Fibroblast of skin of back (primary cell): ENCODE measurements around the gene LIX1.
"Not testable (repeated sequence)": the region's sequence is repeated elsewhere in the genome, so short reads cannot be mapped to it uniquely, and the experiment has no call there.

ENCODE experiments used
- DNase-seq: peaks from one replicate; pipeline ENCODE4 v3.0.0-alpha.2; 2013

Gene LIX1

DNA sequence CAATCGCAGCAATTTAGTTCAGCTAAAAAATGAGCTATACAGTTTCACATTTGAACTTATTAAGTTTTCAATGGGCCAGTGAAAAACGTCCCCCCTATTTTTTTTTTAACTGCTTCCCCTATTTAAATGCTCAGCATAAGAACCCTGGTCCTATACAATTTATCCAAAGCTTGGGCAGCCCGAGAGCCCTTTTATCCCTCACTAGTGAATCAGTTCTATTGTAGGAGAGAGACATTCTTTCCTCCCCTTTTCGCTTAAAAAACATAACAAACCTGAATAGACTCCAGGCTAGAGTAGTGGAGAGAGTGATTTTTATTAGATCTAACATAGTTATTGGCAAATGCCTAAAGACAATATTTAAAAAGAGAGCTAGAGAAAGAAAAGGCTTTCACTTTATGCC lies 1.4 kb downstream of the LIX1 start:
- DNase-seq: no peak

DNA sequence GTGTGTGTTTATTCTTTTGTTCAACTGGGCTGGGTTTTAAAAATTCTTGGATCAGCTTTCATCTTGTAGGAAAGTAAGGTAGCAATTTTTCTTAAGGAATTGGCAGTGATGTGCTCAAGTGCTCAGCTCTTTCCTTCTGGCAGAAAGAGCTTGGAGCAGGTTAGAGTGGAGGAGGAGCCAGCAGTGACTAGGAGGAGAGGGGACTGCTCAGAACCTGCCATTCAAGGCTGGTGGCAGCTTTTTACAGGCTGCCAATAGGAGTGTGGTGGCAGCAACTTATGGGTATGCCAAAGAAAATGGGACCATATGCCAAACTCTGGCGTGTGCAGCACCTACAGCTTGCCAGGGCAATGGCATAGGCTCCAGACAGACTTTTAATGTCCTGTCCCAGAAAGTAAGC lies 2.2 kb downstream of the LIX1 start:
- not testable (repeated sequence) for DNase-seq

DNA sequence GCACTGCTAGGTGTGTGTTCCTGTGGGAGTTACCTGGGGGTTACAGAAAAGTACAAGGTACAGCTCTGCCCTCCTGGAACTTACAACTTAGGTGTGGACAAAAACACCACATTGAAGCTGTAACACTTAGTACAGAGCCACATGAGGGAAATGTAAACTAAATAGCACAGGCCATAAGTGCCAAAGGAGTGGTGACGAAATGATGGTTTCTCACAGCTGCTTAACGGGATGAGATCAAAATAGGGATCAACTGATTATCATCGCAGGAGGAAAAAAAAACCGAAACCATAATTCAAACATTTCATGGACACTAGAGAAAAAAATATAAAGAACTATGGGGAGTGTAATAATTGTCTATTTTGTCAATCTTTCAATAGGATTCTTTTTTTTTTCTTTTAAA lies 5.9 kb downstream of the LIX1 start:
- no peak for DNase-seq

DNA sequence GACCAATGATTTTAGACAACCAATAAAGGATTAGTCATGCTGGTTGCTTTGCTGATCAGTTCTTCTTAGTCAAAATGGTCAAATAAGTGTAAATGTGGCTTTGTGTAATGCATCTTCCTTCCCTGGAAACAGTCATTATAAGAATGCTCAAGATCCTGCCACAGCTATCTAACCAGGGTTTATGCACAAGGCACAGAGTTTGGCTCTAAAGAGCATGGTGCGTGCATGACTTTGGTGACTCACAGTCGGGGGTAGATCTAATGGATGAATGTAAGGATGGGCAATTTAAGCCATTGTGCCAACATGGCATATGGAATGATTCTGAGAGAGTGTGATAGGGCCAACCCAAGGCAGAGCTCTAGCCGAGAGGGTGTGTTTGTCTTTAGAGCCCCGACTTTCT lies 6.5 kb downstream of the LIX1 start:
- DNase-seq: no peak

DNA sequence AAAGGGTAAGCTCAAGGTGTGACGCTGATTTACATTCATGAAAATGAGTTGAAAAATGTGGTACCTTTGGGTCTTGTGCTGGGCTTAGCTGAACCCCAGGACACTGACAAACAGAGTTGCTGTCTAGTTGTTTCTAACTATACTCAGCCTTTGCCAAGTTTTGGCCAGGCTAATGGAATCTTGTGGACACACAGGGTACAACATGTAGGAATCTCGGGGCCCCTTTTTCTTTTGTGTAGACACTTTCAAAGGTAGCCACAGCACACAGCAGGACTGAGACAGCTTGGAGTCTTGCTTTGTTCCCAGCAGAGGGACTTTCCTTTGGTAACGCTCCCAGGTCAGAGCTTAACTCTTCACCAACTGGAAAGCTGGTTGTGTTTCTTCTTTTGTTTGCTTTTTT lies 7.8 kb downstream of the LIX1 start:
- no peak for DNase-seq

DNA sequence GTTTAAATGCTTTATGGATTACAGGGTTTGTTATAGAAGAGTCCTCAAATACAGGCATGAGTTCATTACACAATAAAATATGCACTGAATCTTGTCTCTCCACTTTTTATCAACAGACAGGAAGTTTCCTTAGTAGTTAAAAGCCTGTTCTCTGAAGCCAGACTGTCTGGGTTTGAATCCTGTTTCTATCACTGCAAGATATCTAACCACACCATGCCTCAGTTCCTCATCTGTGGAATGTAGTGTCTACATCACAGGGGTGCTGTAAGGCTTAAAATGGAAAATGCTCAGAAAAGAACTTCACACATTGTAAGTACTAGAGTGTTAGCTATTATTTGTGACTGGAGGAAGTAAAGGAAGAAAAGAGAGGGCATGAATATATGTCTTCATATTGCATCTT lies 9.3 kb downstream of the LIX1 start:
- no peak for DNase-seq

DNA sequence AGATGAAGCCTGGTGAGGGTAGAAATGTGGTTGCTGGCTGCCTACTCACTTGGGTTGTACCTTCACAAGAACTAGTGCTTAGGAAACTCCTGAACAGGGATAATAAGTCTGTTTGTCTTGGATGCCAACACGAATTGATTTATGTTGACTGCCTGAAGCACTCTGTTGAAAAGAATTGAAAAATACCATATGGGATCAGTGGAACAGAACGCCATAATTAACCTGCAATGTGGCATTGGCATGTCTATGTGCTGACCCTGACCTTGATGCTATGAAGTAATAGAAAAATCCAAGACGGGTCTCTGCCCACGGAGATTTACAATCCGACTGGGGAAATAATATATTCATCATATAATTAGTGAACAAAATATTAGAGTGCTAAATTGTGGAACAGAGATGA lies 10.5 kb downstream of the LIX1 start:
- DNase-seq: no peak

DNA sequence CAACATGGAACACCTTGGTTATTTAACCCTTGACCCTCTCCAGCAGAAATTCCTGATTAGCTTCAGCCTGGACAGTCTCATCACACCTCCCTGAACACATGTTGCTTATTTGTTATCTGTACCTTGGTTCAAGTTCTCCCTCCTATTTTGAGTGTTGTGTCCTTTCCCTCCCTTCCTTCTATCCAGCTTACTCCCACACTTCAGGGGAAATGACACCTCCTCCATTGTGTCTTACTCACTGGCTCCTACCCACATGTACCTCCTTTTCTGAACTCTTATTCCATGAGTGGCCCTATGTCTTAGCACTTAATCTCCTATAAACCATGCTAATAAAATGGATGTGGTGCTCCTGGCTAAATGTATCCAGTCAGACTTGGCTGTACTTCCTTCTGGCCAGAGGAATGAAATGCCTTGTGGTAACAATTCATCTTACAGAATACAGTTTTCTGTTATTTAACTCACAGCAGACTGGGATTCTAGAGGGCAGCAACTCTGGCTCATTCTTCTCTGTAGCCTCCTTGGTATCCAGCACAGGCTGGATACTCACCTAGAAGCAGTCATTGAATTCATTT lies 11.2 kb downstream of the LIX1 start:
- DNase-seq: no peak

DNA sequence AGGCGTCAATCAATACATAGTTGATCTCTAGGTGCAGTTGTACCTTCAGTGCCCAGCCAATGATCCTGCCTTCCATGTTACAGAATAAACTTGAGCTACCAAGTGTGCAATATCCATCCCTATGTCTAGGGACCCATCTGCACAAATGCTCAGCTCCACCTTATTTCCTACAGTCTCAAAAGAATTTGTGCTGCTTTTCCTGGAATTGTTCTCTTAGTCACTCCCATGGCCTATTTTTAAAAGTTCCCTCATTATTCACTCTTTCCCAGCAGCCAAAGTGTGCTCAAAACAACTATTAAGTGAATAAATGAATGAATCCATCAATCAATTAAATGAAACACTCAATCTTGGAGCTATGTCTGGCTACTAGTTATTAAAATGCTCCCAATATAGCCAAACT lies 14.7 kb downstream of the LIX1 start:
- DNase-seq: no peak

DNA sequence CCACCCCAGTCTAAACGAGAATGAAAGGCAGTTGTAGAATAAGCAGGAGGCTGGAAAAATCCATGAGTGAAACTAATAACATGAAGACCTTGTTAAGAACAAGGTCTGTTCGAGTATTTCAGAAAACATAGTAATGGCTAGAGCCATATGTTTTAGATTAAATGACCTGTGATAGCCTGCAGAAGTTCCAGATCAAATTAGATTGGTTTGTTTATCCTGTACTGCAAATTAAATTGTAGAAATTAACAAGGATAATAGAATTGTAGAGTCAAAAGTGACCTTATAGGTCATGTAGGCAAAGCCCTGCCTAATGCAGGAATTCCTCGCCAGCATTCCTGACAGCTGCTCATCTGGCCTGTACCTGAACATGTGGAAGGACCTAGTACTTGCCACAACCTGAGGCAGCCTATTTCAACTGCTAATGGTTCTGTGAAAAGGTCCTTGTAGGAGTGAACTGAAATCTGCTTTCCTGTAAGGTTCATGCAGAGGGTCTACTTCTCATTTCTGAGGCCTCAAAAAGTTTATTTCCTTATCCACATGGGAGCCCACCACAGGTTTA lies 17.2 kb downstream of the LIX1 start:
- no peak for DNase-seq

DNA sequence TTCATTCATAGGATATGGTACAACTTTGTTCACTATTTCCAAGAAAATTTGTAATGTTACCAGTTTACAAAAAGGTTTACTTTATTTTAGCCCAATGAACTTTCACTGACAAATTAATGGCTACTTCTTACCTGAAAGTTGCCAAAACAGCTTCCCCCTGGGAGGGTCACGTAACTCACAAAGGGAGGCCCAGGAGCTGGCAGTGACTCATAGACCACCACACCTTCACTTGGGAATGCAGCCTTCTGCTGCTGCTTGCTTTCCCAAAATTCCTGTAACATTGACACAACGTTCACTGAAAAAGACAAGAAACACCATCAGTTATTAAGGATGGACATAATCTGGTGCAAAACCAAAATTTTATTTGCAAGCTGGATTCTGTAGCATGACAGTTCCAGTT lies 18.1 kb downstream of the LIX1 start:
- DNase-seq: no peak

DNA sequence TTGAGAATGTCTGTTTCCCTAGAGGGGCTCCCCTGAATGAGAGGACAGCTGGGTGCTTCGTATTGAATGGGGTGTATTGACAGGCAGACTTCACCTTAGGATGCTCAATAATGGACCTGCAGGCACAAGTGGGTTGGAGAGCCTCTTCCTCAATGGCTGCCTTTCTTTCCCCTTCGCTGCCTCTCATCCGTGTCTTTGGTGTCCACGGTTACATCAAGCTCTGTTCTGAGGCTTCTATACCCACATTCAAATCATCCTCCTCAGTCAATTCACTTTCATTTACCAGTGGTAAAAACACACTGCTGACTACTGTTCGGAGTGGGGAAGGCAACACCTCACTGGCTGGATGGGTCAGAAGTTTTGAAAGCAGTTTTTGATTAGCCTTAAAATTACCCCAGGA lies 20.6 kb downstream of the LIX1 start:
- DNase-seq: no peak

DNA sequence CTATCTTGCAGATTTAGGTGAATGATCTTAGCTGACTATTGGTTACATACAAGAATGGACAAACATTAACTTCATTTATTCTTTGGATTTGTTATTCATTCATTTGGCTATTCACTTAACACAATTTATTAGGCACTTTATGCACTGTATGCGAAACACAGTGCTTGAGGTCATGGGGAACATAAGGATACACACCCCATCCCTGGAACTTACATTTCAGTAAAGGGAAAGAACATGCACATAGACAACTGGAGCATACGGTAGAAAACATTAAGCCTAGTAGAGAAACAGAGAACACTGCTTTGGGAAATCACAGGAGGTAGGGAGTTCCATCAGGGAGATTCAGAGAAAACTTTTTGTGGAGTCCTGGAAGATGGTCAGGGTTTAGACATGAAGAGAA lies 22.2 kb downstream of the LIX1 start:
- DNase-seq: no peak

DNA sequence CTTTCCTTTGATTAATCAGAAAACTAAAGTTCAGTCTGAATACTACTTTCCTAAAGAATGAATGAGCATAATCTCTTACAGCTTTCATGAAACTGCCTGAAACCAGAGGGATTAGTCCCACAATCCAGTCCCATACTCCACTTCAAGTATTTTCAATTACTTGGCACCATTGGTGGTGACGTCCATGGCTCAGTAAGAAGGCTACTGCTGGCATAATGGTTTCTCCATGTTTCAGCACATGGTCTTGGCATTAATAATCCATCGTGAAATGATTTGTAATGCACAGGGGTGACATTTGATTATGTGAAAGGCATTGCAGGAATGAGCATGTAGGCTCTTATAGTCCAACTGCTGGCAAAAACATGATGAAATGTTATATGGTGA lies 23.4 kb downstream of the LIX1 start:
- DNase-seq: no peak

DNA sequence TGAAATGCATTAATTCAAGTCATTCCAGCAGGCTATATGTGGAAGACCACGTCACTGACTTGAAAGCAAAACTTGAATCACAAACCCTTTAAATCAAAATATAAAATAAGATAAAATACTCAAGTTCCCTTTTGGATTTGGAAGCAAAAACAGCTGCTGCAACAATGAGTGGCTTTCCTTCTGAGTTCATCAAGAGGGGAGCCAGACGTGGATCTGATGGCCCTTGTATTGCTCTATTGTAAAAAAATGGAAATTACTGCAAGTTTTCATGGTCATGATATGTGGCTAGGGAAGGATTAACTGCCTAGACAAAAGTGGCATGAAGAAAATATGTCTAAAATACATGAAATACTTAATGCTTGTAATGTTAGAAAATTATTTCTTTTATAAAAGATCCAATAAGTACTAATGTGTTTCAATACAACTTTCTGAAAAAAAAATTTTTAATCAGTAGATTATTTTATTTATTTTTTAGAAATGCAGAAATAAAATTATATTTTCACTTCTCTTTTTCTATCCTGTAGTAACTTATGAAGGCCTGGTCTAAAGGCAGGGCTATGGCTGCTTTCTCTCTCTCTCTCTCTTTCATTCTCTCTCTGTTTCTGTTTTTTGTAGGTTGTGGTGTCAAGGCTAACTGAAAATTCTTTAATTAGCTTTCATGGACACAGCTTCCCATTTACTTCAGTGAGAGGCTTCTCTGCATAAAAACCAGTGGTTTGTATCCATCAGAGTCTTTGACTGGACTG lies 24.0 kb downstream of the LIX1 start:
- no peak for DNase-seq

DNA sequence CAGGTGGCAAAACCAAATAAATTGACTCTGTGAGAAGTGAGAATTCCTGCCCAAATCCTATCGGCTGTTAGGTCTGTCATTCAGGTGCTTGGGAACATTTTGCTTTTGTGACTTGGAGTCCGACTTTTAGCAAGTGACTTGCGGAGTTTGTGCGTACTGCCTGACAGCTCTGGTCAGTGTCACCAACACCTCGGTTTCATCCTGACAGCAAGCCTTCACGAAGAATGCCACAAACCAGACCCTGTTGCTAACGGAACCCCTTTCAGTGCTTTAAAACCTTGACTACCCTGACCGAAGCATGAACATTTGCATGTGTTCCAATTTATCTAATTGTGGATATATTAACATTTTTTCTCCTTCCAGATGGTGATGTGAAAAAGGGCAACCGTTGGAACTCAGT lies 26.5 kb downstream of the LIX1 start:
- DNase-seq: no peak

DNA sequence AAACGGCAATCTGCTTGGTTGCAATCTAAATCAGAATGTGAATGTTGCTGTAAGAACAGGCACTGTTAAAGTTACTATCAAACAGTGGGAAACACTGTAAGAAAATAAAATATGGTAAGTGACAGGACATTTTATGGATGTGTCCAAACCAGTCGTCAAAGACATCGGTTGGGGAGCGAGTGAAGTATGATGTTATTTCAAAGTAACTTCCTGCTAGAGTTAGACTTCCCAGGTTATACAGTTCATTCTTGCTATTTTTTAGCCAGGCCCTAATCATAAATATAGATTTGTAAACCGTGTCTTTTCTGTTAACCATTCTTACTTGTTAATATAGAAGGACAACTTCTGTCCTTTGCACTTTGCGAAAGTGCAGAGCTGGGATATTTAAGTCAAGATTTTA lies 30.2 kb downstream of the LIX1 start:
- DNase-seq: no peak

DNA sequence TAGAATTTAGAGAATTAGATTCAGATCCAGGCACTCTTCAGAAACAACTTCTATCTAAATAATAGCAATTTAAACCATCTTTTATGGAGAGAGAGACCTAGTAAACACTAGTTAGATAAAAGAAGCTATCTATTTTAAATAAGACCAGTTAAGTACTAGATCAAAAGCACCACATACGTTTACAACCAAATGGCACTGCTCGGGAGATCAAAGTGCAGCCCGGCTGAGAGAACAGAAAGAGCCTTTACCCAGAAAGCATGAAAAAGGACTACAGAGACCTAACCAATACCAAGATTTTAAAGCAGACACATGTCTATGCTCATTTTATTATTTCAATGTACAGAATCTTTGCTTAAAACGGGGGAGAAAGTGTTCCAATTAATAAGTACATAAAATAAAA lies 30.8 kb downstream of the LIX1 start:
- DNase-seq: no peak

DNA sequence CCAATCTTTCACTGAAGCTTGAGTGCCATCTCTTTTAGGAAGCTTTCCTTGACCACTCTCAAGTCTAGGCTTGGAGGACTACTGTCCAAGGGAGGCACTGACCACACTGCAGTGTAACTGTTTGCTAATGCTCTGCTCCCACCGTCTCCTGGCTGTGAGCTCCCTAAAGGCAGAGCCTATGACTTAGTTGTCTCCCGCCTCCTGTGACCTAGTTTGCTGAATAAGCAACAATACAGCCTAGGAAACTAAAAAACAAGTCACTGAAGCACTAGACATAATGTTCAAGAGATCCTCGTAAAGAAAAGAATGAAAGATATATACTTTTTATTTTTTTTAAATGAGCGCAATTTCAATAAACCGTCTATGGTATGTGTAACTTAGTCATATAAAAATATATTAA lies 31.4 kb downstream of the LIX1 start:
- DNase-seq: no peak

DNA sequence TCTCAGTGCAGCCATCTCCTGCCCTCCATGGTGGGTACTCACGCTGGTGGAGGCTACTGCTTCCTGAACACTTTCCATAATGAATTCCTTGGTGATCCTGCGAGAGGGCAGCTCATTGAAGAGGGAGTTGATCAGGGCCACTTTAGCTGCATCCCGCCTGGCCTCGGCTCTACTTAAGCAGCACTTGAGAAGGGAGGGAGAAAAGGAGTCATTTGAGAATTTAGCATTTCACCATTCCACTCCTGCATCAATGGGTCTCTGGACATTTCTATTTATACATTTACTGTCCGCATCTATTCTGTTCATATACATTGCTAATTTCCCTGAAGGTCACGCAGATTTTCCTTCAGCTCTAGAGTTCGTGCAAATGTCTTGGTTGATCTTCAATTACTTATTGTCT lies 35.1 kb downstream of the LIX1 start:
- DNase-seq: no peak

DNA sequence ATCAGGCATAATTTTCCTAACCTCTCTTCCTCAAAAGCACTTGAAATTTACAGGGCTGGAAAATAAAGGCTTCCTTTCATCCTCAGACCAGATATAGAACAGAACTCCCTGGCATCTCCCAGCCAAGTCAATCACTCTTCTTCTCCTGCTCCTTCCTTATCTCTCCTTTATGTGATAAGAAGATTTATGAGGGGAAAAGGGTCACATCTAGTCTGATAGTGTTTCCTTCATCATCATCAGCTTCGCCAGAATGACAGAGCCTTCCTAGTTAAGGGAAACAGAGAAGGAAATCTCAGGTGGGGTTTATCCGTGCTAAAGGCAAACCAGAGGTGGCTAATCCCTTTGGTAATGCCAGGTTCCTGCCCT lies 36.2 kb downstream of the LIX1 start:
- DNase-seq: no peak

DNA sequence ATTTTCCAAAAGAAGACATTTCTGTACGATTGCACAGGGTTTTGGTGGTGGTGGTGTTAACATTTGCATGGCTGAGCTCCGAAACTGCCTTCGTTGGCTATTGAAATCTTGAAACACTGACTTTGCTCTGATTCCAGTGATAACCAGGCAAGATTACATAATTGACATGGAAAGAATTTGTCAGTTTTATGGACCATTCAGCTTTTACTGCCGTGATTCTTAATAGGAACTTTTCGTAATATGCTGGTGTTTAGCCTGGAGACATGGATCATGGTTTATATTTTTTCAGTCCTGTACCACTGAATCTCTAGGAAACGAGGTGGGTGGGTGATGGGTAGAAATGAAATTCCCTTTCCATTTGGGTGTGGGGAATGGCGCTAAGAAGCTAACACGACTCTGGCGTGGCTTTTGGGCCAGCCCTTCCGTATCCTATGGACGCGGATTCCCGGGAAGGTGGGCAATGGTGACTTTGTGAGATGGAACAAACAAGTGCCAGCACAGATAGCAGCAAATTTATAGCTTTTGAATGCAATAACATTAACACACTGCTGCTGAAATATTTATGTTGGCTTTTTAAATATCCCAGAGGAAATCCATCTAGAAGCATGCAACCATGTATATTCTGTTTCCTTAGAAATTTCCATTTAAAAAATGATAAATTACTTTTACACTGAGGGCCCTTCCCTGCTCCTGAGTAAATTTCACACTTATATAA lies 36.8 kb downstream of the LIX1 start:
- no peak for DNase-seq

DNA sequence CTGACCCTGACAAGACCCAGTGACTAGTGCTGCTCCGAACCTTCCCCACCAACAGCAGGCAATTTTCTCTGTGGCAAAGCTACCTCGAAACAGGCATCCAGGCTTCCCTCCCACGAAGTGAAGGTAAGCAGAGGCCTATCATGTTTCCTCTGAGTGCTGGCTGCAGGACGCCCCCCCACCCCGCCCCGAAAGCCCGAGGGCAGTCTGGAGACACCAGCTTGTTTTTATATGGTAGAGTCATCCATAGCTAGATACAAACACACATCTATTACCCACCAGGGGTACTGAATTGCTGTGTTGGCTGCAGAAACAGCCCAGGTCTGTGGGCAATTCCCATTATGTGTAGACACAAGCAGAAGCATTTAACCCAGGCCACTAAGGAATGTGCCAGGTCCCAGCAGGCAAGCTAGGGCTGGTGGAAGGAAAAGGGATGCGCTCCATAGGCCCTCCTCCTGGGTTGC lies 40.4 kb downstream of the LIX1 start:
- DNase-seq: no peak
